HepG2 (cell line): ENCODE measurements around the gene HKDC1. TPM values are rescaled to one million over a fixed set of nuclear protein-coding genes. Genes with fewer than 3 reads are reported as not detected.

ENCODE experiments used
- ASH2L ChIP-seq: fragments of 300-600, 200-600 bp; sonication (generic); IDR thresholded peaks from 2 replicates; pipeline ENCODE4 v1.7.0; 2017; ENCODE audit warnings: low read depth, mild to moderate bottlenecking, moderate library complexity, mixed read lengths, low read length; ENCODE audit not compliant: insufficient read length
- DBP ChIP-seq: sonication (generic); formaldehyde crosslinking; IDR thresholded peaks from 2 replicates; pipeline ENCODE4 v1.4.0; 2020; ENCODE audit warnings: missing genetic modification reagents; ENCODE audit errors: not compliant biosample characterization
- ESRRA ChIP-seq: sonication (generic); formaldehyde crosslinking; IDR thresholded peaks from 2 replicates; pipeline ENCODE4 v1.5.1; 2020; ENCODE audit warnings: mild to moderate bottlenecking, low read depth, missing genetic modification reagents
- HDAC6 ChIP-seq: fragments of 200-600 bp; sonication (generic); IDR thresholded peaks from 2 replicates; pipeline ENCODE4 v1.7.0; 2017; ENCODE audit warnings: mild to moderate bottlenecking, antibody characterized with exemption, low read length, low read depth
- LRRFIP1 ChIP-seq: sonication (generic); formaldehyde crosslinking; conservative IDR thresholded peaks from 2 replicates; pipeline ENCODE4 v1.4.0; 2020; ENCODE audit warnings: missing genetic modification reagents
- MED1 ChIP-seq: sonication (generic); formaldehyde crosslinking; IDR thresholded peaks from 2 replicates; pipeline ENCODE4 v1.4.0; 2020; ENCODE audit warnings: missing genetic modification reagents
- NFE2 ChIP-seq: sonication (generic); formaldehyde crosslinking; IDR thresholded peaks from 2 replicates; pipeline ENCODE4 v1.4.0; 2020; ENCODE audit warnings: missing genetic modification reagents
- NFKB2 ChIP-seq: sonication (generic); formaldehyde crosslinking; IDR thresholded peaks from 2 replicates; pipeline ENCODE4 v1.4.0; 2020; ENCODE audit warnings: missing genetic modification reagents, borderline replicate concordance
- PATZ1 ChIP-seq: sonication (generic); formaldehyde crosslinking; IDR thresholded peaks from 2 replicates; pipeline ENCODE4 v1.4.0; 2020; ENCODE audit warnings: missing genetic modification reagents
- PHF5A ChIP-seq: IDR thresholded peaks from one replicate; pipeline ENCODE4 v1.6.1; 2018; ENCODE audit warnings: low read depth, missing genetic modification reagents; ENCODE audit not compliant: unreplicated experiment
- REL ChIP-seq: sonication (generic); formaldehyde crosslinking; conservative IDR thresholded peaks from 2 replicates; pipeline ENCODE4 v1.8.0; 2022; ENCODE audit warnings: mild to moderate bottlenecking, missing genetic modification reagents, moderate library complexity
- RFXAP ChIP-seq: sonication (generic); formaldehyde crosslinking; IDR thresholded peaks from 2 replicates; pipeline ENCODE4 v1.4.0; 2020; ENCODE audit warnings: missing genetic modification reagents, borderline replicate concordance
- SMAD9 ChIP-seq: sonication (generic); formaldehyde crosslinking; IDR thresholded peaks from 2 replicates; pipeline ENCODE4 v1.5.1; 2020; ENCODE audit warnings: mild to moderate bottlenecking, missing genetic modification reagents
- TFE3 ChIP-seq: IDR thresholded peaks from 2 replicates; pipeline ENCODE4 v1.6.1; 2016
- THAP8 ChIP-seq: sonication (generic); formaldehyde crosslinking; IDR thresholded peaks from 2 replicates; pipeline ENCODE4 v1.5.1; 2020; ENCODE audit warnings: missing genetic modification reagents, mild to moderate bottlenecking, borderline replicate concordance
- ZBTB25 ChIP-seq: IDR thresholded peaks from 2 replicates; pipeline ENCODE4 v1.6.1; 2018; ENCODE audit warnings: missing genetic modification reagents
- ZBTB7A ChIP-seq: sonication (generic); formaldehyde crosslinking; IDR thresholded peaks from 2 replicates; pipeline ENCODE4 v1.8.0; 2022; ENCODE audit warnings: mild to moderate bottlenecking, missing genetic modification reagents
- ZNF225 ChIP-seq: sonication (generic); formaldehyde crosslinking; IDR thresholded peaks from 2 replicates; pipeline ENCODE4 v1.4.0; 2020; ENCODE audit warnings: mild to moderate bottlenecking, missing genetic modification reagents
- ZNF558 ChIP-seq: sonication (generic); formaldehyde crosslinking; IDR thresholded peaks from 2 replicates; pipeline ENCODE4 v1.9.0; 2022; ENCODE audit warnings: mild to moderate bottlenecking, missing genetic modification reagents, borderline replicate concordance
- ZNF720 ChIP-seq: sonication (generic); formaldehyde crosslinking; IDR thresholded peaks from 2 replicates; pipeline ENCODE4 v1.4.0; 2020; ENCODE audit warnings: missing genetic modification reagents
- ZNF740 ChIP-seq: sonication (generic); formaldehyde crosslinking; IDR thresholded peaks from 2 replicates; pipeline ENCODE4 v1.4.0; 2020; ENCODE audit warnings: missing genetic modification reagents
- ZNF768 ChIP-seq: sonication (generic); formaldehyde crosslinking; IDR thresholded peaks from 2 replicates; pipeline ENCODE4 v1.4.0; 2020; ENCODE audit warnings: missing genetic modification reagents
- polyA plus RNA-seq, 8 experiments: library from polyadenylated mRNA; depleted of rRNA in 3 of 8; stranded (reverse) in 7 of 8; unstranded in 1 of 8; fragments of >200 nt; fragmentation: Illumina TruSeq in 4 of 8; extraction: Trizol in 4 of 8; gene quantifications; 2 replicates each; pipeline versions ENCODE4 v1.2.1 to v1.2.3, GENCODE V29; 2011 to 2016; ENCODE audit warnings: low read depth in 4 of 8, missing spikeins in 1 of 8, mixed read lengths in 1 of 8; ENCODE audit not compliant: insufficient read depth in 1 of 8
- total RNA-seq, 5 experiments: library from RNA; depleted of rRNA; stranded (reverse); fragments of >200 nt; fragmentation: Illumina TruSeq; extraction: Trizol; gene quantifications; 2 replicates each; pipeline ENCODE4 v1.2.3, GENCODE V29; 2016; ENCODE audit warnings: low read depth in 1 of 5

Gene HKDC1
- total and polyA plus RNA-seq, 2 of the 13 experiments (the other 11 are each of a cell fraction or from before 2014, with no cell fraction given), result 8.1 to 12.4 TPM

GRCh38 chr10:69220041-69220451 lies at the start of gene HKDC1 (continued):
- TF ChIP-seq RFXAP (CRISPR knock-in tag) (no peak), PHF5A (CRISPR knock-in tag) (no peak), ESRRA (no peak), NFE2 (no peak), ZNF768 (CRISPR knock-in tag) (no peak), TFE3 (CRISPR knock-in tag) (no peak), LRRFIP1 (CRISPR knock-in tag) (no peak), PATZ1 (CRISPR knock-in tag) (0 out of 2 replicates have a peak, but pooled peaks have one; percentile 22), MED1 (CRISPR knock-in tag) (no peak), ZNF225 (CRISPR knock-in tag) (no peak), THAP8 (CRISPR knock-in tag) (no peak), ZBTB25 (CRISPR knock-in tag) (no peak), ZNF740 (CRISPR knock-in tag) (0 out of 2 replicates have a peak, but pooled peaks have one; percentile 51), SMAD9 (no peak), REL (CRISPR knock-in tag) (no peak), ZNF558 (CRISPR knock-in tag) (no peak), ASH2L (peak; percentile 48), HDAC6 (no peak), ZNF720 (no peak), ZBTB7A (CRISPR knock-in tag) (no peak), NFKB2 (no peak), DBP (CRISPR knock-in tag) (no peak)
